Esophagus muscularis mucosa (tissue), 4 donors: Measurements from ENCODE around the gene ZC3H6.

Experiments used
- EP300 ChIP-seq: sonication (generic); formaldehyde crosslinking; IDR thresholded peaks from one replicate; pipeline ENCODE4 v1.6.1; 2017; ENCODE audit warnings: antibody characterized with exemption
- POLR2A ChIP-seq: fragments of 450-650 bp; IDR thresholded peaks from one replicate; pipeline ENCODE4 v1.6.1; 2017; ENCODE audit warnings: antibody characterized with exemption, moderate library complexity, mild to moderate bottlenecking, low read depth
- POLR2AphosphoS5 ChIP-seq, 2 donors: sonication (generic); formaldehyde crosslinking; IDR thresholded peaks; one replicate each; pipeline ENCODE4 v1.6.1; 2017; ENCODE audit warnings: antibody characterized with exemption in 2 of 2
- TF ChIP-seq, protein P1 (sequence below), 3 experiments: fragments of 200-600 bp in 2 of 3; fragments of 450-650 bp in 1 of 3; sonication (generic) in 2 of 3; IDR thresholded peaks; one replicate each; pipeline ENCODE4 v1.5.1; 2017 to 2019; ENCODE audit warnings: antibody characterized with exemption in 3 of 3, mild to moderate bottlenecking in 2 of 3, moderate library complexity in 1 of 3

DNA sequence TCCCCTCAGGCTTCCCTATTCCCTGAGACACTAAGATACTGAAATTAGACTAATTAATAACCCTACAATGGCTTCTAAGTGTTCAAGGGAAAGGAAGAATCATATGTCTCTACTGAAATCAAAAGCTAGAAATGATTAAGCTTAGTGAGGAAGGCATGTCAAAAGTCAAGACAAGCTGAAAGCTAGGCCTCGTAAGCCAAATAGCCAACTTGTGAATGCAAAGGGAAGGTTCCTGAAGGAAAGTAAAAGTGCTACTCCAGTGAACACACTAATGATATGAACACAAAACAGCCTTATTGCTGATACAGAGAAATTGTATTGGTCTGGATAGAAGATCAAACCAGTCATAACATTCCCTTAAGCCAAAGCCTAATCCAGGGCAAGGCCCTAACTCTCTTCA, 30.5 kb upstream of the ZC3H6 start:
- TF ChIP-seq POLR2A, result no peak
- TF ChIP-seq, protein P1, sequence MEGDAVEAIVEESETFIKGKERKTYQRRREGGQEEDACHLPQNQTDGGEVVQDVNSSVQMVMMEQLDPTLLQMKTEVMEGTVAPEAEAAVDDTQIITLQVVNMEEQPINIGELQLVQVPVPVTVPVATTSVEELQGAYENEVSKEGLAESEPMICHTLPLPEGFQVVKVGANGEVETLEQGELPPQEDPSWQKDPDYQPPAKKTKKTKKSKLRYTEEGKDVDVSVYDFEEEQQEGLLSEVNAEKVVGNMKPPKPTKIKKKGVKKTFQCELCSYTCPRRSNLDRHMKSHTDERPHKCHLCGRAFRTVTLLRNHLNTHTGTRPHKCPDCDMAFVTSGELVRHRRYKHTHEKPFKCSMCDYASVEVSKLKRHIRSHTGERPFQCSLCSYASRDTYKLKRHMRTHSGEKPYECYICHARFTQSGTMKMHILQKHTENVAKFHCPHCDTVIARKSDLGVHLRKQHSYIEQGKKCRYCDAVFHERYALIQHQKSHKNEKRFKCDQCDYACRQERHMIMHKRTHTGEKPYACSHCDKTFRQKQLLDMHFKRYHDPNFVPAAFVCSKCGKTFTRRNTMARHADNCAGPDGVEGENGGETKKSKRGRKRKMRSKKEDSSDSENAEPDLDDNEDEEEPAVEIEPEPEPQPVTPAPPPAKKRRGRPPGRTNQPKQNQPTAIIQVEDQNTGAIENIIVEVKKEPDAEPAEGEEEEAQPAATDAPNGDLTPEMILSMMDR (IDR thresholded peaks at IDR 0.05), result no peak
- TF ChIP-seq POLR2AphosphoS5 (IDR thresholded peaks at IDR 0.05), result no peak
- no peak for TF ChIP-seq EP300
